BE2C (cell line): ENCODE measurements around the gene ARHGAP31.

Experiments
- DNase-seq: peaks from one replicate; pipeline ENCODE4 v3.0.0-alpha.2; 2020
- H3K27me3 ChIP-seq: fragments of 250-450 bp; sonication (Bioruptor Pico); 2 replicates; pipeline ENCODE4 v1.5.1; 2020; ENCODE audit warnings: mild to moderate bottlenecking
- H3K36me3 ChIP-seq: fragments of 250-450 bp; sonication (Bioruptor Pico); 2 replicates; pipeline ENCODE4 v1.5.1; 2020; ENCODE audit warnings: mild to moderate bottlenecking
- H3K4me1 ChIP-seq: fragments of 250-450 bp; sonication (Bioruptor Pico); 2 replicates; pipeline ENCODE4 v1.5.1; 2020
- H3K4me3 ChIP-seq: 2 replicates; pipeline ENCODE4 v1.5.1; 2011; ENCODE audit warnings: low read depth, low read length
- H3K9me3 ChIP-seq: fragments of 250-450 bp; sonication (Bioruptor Pico); 2 replicates; pipeline ENCODE4 v1.5.1; 2020
- TF ChIP-seq, protein P1 (sequence below): IDR thresholded peaks from 2 replicates; pipeline ENCODE4 v1.5.1; 2012; ENCODE audit warnings: mild to moderate bottlenecking, low read depth, low read length

Gene ARHGAP31

DNA sequence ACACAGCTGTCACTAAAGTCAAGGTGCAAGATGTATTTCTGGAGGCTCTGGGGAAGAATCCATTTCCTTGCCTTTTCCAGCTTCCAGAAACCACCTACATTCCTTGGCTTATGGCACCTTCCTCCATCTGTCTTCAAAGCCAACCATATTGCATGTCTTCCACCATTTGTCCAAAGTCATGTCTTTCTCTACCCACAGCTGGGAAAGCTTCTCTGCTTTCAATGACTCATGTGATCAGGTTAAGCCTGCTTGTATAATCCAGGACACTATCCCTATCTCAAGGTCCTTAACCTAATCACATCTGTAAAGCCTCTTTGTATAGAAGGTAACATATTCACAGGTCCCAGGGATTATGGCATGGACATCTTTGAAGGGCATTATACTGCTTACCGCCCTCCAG lies 14.2 kb downstream of the ARHGAP31 start:
- no peak for DNase-seq
- Histone ChIP-seq H3K36me3 (no peaks in the 10 kb centered on the region), H3K4me1 (no peaks in the 10 kb centered on the region)

DNA sequence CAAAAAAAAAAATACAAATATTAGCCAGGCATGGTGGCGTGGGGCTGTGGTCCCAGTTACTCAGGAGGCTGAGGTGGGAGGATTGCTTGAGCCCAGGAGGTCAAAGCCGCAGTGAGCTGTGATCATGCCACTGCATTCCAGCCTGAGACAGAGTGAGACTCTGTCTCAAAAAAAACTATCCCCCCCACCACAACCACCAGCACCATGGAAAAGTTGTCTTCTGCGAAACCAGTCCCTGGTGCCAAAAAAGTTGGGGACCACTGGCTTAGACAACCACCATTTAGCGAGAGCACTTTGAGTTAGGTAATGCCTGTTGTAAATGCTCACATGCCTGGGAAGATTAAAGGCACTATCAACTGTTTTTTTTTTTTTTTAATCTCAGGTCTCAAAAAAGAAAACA lies 15.4 kb downstream of the ARHGAP31 start:
- no peaks in the 10 kb centered on the region for H3K27me3 ChIP-seq
- H3K4me1 ChIP-seq: no peaks in the 10 kb centered on the region
- TF ChIP-seq, protein P1, sequence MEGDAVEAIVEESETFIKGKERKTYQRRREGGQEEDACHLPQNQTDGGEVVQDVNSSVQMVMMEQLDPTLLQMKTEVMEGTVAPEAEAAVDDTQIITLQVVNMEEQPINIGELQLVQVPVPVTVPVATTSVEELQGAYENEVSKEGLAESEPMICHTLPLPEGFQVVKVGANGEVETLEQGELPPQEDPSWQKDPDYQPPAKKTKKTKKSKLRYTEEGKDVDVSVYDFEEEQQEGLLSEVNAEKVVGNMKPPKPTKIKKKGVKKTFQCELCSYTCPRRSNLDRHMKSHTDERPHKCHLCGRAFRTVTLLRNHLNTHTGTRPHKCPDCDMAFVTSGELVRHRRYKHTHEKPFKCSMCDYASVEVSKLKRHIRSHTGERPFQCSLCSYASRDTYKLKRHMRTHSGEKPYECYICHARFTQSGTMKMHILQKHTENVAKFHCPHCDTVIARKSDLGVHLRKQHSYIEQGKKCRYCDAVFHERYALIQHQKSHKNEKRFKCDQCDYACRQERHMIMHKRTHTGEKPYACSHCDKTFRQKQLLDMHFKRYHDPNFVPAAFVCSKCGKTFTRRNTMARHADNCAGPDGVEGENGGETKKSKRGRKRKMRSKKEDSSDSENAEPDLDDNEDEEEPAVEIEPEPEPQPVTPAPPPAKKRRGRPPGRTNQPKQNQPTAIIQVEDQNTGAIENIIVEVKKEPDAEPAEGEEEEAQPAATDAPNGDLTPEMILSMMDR: no peak
- DNase-seq: no peak
- no peaks in the 10 kb centered on the region for H3K36me3 ChIP-seq
- no peak overlapping the region for H3K4me3 ChIP-seq
- H3K9me3 ChIP-seq: no peaks in the 10 kb centered on the region

More for the DNA sequence above, 14.2 kb downstream of the ARHGAP31 start:
- TF ChIP-seq, protein P1: no peak
- no peak overlapping the region for H3K4me3 ChIP-seq
- H3K27me3 ChIP-seq: no peaks in the 10 kb centered on the region
- H3K9me3 ChIP-seq: no peaks in the 10 kb centered on the region

DNA sequence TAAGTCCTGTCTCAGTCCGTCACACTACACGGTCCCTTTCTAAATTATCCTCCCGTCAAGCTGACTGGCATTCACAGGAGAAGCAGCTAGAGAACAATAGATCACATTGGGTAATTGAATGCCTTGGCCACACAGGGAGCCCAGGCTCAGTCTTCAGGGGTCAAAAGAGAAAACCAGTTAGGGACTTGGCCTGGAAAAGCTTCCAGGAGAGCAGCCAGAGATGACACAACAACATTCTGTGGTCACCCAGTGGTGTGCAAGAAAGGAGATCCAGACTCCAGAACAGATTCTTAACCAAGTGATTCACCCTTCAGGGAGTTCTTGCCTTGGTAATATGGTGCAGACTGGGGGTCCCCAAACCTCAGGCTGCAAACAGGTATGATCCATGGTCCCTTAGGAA lies 15.9 kb downstream of the ARHGAP31 start:
- H3K4me1 ChIP-seq: no peaks in the 10 kb centered on the region
- no peaks in the 10 kb centered on the region for H3K27me3 ChIP-seq
- H3K4me3 ChIP-seq: no peak overlapping the region
- DNase-seq: no peak
- H3K36me3 ChIP-seq: no peaks in the 10 kb centered on the region
- TF ChIP-seq, protein P1: no peak
- H3K9me3 ChIP-seq: no peaks in the 10 kb centered on the region

DNA sequence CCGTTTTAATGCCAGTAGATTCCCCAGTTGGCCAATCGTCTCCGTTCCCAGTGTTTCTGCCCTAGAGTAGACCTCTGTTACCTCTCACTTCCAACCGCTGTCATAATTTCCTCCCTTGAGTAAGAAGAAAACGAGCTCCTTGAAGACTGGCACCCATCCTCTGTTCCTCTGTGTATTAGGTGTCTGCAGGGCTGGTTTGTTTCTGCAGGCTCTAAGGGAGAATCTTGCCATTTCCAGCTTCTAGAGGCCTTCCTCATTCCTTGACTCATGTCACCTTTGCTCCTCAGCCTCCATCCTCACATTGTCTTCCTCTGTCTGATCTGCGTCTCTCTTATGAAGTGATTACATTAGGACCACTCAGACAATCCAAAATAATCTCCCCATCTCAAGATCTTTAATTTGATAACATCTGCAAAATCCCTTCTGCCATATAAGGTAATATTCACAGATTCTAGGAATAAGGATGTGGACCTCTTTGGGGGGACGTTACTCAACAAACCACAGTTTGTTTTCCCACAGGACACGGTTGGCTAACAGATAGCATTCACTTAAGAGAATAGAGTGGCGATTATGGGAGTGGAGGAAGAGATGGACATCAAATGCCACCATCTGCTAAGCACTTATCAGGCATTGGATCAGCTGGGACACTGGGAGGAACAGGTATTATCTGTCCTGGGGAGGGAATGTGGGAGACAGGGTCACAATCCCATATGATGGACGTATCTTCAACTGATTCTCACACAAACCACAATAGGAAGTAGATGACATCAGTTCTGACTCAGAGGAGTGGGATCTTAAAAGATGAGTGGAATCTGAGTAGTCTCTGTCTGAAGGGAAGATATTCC lies 17.1 kb downstream of the ARHGAP31 start:
- no peaks in the 10 kb centered on the region for H3K4me1 ChIP-seq
- H3K36me3 ChIP-seq: no peaks in the 10 kb centered on the region
- DNase-seq: no peak
- TF ChIP-seq, protein P1: no peak
- H3K27me3 ChIP-seq: no peaks in the 10 kb centered on the region
- no peaks in the 10 kb centered on the region for H3K9me3 ChIP-seq
- H3K4me3 ChIP-seq: no peak overlapping the region

DNA sequence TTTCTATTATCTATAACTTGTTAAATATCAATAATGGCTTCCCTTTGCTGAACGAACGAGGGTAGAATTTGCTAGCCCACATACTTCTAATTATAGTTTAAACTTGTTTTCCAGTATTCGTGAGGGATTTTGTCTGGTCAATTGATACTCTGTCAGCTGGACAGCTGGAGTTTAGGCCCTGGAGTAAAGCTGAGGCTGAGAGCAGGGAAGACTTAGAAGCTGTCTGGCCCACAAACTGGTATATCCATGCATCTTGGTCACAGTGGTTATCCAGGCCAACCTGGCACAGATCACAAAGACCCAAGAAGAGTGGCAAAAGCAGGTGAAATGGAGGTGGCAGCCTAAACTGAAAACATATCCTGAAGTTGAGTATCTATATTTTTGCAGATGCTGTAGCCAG lies 19.3 kb downstream of the ARHGAP31 start:
- Histone ChIP-seq H3K9me3 (no peaks in the 10 kb centered on the region), H3K27me3 (no peaks in the 10 kb centered on the region), H3K4me1 (no peaks in the 10 kb centered on the region), H3K4me3 (no peak overlapping the region), H3K36me3 (no peaks in the 10 kb centered on the region)
- DNase-seq: no peak
- TF ChIP-seq, protein P1: no peak

DNA sequence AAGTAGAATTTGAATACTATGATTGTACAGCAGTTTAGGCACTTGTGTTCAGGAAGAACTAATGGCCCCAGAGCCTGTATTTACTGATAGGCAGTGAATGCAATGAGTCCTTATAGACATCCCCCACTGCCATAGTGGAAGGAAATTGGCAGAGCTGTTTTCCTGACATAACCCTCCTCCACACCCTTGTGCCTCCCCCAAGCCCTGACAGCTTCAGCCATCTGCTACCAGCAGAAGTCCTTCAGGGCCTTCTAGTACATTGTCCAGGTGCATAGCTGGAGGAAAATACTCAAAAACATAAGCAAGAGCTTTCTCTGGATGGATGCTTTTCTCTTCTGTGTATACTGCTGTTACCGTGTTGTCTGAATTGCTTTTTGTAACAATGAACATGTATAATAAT lies 20.6 kb downstream of the ARHGAP31 start:
- no peak for DNase-seq
- TF ChIP-seq, protein P1: no peak
- Histone ChIP-seq H3K9me3 (no peaks in the 10 kb centered on the region), H3K4me3 (no peak overlapping the region), H3K27me3 (no peaks in the 10 kb centered on the region), H3K36me3 (no peaks in the 10 kb centered on the region), H3K4me1 (no peaks in the 10 kb centered on the region)
